GM19193 (cell line): ENCODE data around the gene CAMK2G.

Experiments used
- POLR2A ChIP-seq: IDR thresholded peaks from 4 replicates; pipeline ENCODE4 v1.6.1; 2011; ENCODE audit not compliant: insufficient read depth, insufficient read length; ENCODE audit errors: extremely low read depth

The CAMK2G gene

DNA sequence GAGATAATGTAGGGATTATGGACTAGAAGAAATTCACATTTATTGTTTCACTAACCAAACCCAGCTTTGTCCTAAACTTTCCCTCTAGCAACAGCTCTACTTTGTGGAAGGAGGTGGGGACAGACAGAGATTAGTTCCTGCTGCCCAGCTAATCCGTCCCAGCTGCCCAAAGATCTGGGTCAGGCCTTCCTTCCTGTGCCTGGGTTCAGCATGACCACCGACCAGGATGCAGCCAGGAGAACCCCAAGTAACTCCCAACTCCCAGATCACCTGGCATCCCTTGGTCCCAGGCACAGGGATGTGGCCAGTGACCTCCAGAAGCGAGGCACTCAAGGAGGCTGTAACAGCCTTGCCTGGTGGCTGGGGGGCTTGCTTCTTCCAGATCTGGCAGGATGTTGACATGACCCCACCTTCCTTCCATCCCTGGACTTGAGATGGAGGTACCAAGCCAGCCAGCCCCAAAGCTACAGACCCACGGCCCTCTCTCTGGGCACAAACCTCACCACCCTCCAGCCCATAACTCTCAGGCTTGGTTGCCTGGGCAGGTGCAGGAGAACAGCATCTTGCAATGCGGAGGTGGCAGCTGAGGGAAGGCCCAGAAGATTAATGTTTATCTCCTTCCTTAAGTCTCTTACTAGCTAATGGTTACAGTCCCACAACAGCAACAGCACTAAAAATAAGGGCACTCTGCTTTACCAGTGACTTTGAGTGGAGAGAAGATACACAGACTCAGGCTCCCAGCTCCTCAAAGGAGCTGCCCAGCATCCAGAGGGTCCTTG, 11.1 kb downstream of the CAMK2G start:
- TF ChIP-seq POLR2A = no peak

DNA sequence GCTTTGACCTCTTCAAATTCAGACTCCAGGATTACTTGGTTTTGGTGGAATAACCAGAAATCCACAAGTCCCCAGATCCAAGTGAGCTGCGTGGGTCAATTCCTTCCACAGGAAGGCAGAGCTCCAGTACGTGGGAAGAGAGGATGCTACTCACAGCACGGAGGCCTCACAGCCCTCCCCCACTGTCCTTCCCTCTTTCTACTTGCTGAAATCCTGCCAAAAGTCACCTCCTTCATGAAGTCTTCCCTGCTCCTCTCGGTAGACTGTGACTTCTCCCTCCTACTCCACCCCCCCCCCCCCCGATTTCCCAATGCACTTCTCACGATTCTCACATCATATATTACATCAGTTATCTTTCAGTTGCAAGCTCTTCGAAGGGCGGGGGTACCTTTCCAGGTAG, 12.3 kb downstream of the CAMK2G start:
- no peak for TF ChIP-seq POLR2A

DNA sequence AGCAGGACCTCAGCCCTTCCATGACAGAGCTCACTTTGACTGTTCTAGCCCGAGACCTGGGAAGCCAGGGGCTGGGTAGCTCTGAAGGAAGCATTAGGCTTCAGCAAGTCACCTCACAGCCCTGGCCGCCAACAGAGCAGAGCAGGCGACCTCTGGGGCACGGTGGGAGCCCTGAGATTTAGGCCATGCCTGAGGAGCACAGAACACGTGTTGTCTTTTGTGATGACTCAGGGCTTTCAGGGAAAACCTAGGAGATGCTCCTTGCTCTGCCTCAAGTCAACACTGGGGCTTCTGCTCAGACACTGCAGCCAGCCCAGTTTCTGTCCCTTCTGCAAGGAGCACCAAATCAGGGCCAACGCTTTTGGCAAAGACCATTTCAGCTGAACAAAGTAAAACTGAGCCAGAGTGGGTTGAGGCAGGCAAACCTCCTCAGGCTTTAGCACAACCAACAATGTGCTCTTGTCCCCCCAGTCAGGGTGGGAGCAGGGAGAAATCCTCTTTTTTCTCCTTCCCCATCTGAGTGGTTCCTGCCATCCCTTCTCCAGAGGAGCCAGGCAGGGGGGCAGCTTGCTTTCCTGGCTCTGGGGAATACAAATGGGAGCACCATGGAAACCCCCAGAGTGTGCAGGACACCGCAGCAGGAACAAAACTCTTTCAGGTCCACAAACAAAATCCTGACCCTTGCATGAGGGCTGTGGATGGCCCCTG, 14.4 kb downstream of the CAMK2G start:
- no peak for TF ChIP-seq POLR2A

DNA sequence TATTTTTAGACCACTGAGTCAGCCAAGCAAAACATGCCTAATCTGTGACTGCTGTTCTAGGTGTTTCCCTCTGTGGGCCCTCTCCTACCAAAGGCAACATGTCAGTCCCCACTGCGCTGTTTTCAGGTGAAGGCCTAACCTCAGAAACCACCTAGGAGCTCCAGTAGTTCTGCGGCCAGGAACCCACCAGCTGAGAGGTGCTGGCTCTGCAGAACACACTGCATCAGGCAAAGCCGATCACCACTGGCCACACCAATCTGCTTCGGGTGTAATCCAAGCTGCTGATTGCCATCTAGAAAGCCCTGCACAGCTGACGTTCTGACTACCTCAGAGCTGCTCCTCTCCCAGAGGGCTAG, 14.9 kb downstream of the CAMK2G start:
- TF ChIP-seq POLR2A = no peak

DNA sequence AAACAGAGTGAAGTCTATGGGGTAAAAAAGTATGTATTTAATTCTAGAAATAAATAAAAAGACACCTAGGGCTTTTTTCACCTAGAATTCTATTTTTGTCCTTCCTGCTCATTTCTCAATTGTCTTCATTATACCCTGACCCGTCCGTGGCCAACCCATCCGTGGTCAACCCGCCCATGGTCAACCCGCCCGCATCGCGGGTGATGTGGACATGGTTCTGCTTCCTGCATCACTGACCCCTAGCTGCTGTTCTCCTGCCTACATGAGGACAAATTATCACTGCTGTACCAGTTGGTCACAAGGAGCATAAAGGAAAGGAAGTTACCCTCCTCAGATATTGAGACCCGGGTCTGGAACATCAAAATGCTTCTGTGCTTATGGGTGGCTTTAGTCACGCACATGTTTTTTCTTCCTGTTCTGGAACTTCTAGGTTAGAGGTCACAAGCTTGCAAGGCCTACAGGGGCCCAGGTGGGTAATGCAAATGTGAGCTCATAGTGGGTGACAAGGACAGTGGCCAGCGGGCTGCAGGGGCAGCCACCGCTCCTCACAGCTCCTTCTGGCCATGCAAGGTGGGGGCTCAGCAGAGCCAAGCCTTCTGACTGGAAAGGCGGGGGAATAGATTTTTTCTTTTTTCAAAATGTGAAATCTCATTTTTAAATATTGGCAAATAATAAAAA, 15.5 kb downstream of the CAMK2G start:
- TF ChIP-seq POLR2A = no peak

DNA sequence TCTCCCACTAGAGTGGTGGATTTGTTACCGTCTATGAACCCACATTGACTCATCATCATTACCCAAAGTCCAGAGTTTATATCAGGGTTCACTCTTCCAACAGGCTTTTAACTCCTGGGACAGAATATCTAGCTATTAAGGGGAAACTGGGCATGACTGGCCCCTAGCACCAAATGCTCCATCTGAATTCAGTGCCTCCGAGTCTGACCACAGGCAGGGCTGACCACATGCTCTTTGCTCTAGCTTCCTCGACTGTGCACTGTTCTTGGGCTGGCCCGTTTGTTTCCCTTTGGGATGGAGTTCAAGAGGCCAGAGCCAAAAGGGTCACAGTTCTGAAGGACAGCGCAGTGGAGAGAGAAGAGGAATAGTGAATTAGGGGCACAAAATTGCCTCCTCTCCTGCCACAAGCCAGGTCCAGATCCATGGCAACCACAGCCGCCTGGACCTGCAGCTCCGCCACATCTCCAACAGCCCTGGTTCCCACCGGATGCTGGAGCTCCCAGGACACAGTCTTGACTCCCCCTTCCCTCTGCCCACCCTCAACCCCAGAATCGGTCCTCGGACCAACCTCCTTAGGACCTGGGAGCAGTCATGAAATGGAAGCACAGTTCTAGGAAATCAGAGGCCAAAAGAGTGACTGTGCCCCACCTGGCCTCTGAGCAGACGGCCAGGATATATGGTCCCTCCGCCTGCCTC, 16.2 kb downstream of the CAMK2G start:
- no peak for TF ChIP-seq POLR2A

DNA sequence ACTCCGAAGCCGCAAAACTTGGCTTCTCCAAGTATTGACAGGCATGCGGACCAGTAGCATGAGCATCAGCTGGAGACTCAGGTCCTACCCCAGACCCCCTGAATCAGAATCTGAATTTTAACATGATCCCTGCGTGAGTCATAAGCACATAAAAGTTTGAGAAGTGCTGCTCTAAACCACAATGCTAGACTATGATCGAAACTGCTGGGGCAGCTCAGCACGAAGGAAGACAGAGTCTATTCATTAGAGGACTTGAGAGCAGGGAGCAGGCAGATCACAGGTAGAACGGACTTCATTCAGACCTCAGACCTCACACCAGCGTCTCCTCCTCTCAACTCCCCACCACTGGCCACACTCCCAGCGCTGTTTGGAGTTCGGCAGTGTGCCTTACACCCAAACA, 16.9 kb downstream of the CAMK2G start:
- TF ChIP-seq POLR2A = no peak

DNA sequence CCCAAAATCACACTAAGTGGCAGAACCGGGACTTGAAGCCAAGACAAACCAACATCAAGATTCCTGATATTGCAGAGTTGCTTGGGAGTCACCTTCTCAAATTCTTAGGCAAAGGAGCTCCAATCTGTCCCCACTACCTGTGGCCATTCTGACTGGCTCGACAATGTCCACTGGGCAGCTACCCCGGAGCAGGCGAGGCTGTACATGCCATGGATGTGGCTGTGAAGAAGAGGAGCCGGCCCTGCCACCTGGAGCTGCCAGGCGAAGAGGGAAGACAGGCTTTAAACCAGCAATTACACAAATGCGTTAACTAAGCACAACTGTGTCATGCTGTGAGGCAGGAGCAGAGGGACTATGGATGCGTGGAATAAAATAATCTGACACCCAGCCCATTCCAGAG, 18.1 kb downstream of the CAMK2G start:
- TF ChIP-seq POLR2A = no peak

DNA sequence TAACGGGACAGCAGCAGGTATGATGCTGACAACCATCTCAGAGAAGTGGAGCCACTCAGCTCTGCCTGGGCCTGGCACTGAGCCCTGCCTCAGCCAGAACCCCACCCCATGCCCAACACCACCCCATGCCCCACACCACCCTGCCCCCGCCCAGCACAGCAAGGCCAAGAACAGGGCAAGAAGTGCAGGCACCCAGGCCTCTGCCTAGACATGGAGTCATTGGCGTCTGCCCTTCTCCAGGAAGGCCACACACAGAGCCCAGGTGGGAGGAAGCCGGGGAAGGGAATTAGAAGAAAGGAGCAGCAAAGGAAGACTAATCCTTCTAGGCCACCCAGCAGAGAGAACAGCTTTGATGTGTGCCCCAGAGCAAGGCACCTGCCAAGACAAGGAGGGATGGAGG, 18.9 kb downstream of the CAMK2G start:
- no peak for TF ChIP-seq POLR2A

DNA sequence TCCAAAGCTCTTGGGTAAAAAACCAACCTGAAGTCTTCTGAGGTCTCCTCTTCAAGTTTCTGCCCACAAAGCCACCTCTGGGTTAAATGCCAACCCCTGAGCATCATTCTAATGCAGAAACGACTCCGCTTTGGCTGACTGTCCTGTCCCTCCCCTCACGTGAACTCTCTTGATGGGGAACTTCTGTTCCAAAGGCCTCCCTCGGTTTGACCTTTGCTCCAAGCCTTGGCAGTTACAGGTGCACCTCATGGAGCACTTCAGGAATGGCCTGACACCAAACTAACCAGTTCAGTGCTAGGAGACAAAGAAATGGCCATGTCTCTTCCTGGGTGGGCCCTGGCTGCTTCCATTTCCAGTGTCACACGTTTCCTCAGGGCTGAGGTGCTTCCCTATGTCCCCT, 20.0 kb downstream of the CAMK2G start:
- no peak for TF ChIP-seq POLR2A

DNA sequence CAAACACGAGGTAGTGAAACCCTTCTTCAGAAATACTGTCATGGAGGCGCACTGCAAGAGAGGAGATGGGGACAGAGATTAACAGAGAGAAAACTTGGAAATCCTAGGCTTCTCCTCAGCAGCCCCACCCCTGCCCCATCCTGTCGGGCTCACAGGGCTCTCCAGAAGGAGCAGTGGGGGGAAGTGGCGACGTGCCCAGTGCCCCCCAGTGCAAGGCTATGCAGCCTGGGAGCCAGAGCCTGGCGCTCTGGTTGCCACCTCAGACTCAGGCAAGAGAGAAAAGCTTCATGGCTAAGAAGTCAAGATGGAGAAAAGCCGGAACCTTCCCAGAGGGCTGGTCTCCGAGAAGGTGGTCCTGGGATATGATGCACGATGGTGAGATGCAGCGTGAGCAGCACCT, 21.2 kb downstream of the CAMK2G start:
- TF ChIP-seq POLR2A = no peak

DNA sequence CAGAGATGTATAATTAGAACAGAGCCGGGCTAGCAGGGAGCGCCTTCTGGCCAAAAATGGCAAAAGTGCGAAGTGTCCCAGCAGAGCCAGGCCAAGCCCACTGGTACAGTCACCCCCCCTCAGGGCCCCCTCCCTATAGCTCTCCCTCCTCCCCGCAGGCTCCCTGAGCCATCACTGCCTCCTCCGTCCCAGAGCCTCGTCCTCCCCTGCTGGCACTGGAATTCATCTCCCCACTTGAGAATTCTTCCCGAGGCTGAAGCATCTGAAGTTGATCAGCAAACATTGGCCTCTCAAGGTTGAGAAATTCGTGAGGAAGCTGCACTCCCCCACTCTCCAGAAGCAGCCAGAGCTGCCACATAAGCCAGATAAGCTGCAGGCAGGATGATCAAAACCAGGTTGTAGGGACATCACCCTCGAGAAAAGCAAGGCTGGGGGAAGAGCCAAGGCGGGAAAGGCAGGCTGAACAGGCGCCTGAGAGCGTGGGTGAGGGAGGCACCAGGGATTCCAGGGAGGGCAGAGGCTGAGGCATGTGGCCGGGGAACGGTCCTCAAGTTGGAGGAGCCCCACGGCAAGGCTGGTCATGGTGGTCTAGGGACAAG, 23.4 kb downstream of the CAMK2G start:
- TF ChIP-seq POLR2A = no peak

DNA sequence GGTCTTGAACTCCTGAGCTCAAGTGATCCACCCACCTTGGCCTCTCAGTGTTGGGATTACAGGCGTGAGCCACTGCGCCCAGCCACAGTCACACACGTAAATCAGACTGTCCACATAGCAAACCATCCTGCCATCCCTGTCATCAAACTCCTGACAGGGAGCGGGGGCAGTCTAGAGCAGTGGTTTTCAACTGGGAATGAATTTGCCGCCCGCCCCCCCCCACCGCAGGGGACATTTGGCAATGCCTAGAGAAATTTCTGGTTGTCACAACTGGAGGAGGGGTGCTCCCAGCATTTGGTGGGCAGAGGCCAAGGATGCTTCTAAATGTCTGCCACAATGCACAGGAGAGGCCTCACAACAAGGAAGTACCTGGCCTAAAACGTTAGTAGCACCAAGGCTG, 24.1 kb downstream of the CAMK2G start:
- no peak for TF ChIP-seq POLR2A

DNA sequence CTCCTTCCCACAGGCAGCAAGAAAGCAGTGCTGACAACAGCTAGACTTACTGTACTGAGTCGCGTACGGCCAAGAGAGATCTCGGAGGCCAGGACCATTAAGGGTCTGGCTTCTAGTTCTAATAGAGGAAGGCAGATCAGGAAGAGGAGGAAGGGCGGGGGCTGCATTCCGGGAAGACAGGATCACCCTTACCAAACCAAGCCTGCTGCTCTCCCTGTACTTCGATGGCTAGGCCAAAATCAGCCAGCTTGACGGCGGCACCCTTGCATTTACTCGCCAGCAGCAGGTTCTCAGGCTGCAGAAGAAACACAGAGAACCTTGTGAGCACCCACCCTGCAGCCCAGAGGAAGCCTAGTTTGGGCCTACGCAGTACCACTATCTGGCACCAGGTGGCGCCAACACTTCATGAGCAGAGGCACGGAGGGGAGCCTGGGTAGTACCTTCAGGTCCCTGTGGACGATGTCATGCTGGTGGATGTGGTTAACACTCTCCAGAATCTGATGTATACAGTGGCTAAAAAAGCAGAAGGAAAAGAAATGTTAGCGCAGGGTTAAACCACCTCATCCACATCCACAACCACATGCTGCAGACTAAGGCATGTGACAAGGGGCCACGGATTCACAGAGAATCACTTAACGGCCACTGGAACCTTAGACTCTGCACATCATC, 25.4 kb downstream of the CAMK2G start:
- TF ChIP-seq POLR2A = no peak

DNA sequence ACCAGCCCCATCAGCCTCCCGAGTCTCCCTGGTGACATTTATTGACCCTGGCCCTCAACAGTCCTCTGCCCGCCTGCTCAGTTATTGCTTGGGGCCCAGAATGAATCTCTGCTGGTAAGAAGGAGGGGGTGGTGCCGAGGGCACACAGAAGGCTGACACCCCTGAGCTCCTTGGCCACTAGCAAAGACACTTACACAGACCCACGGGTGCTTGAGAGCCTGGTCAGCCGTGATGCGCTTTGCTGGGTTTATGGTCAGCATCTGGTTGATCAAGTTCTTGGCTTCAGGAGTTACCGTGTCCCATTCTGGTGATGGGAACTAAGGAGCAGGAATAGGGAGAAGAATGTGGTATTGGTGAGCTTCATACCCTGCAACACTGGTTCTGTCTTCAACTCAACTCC, 27.3 kb downstream of the CAMK2G start:
- TF ChIP-seq POLR2A = no peak

DNA sequence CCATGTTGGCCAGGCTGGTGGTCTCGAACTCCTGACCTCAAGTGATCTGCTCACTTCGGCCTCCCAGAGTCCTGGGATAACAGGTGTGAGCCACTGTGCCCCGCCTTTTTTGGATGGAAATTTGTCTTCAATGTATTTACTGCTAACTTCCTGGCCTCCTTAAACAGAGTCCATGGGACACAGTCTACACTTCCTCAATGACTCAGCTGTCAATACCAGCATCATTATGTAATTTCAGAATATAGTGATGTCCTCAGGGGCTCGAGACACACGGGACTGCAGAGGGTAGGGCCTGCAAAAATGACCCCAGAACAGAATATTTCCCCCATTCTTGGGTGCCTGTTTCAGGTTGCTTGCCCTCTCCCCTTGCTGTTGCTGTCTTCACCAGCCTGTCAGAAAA, 31.1 kb downstream of the CAMK2G start:
- TF ChIP-seq POLR2A = no peak
